Measurements from ENCODE around the gene ACTR2.

The ACTR2 gene

GRCh38 chr2:65278531-65278981, 50.9 kb downstream of the ACTR2 start:
- no peak for DNase-seq (ENCODE audit: low read depth, low spot score)

GRCh38 chr2:65279756-65280155, 52.1 kb downstream of the ACTR2 start:
- no peak for DNase-seq (ENCODE audit: low read depth, low spot score)

- no peak for DNase-seq (ENCODE audit: low read depth, low spot score)
These were observed 54.2 kb downstream of the ACTR2 start for GRCh38 chr2:65281627-65282351.

GRCh38 chr2:65282477-65283053, 54.9 kb downstream of the ACTR2 start:
- no peak for DNase-seq (ENCODE audit: low read depth, low spot score)

- DNase-seq (ENCODE audit: low read depth, low spot score), result no peak
These were observed 59.7 kb downstream of the ACTR2 start for GRCh38 chr2:65287364-65287763.

GRCh38 chr2:65291216-65292105, 63.8 kb downstream of the ACTR2 start:
- DNase-seq (ENCODE audit: low read depth, low spot score), result no peak

GRCh38 chr2:65292106-65292400, 64.4 kb downstream of the ACTR2 start:
- no peak for DNase-seq (ENCODE audit: low read depth, low spot score)

- no peak for DNase-seq (ENCODE audit: low read depth, low spot score)
These were observed 64.9 kb downstream of the ACTR2 start for GRCh38 chr2:65292461-65293011.

GRCh38 chr2:65293376-65293775, 65.7 kb downstream of the ACTR2 start:
- DNase-seq (ENCODE audit: low read depth, low spot score), result no peak

GRCh38 chr2:65294136-65294535, 66.5 kb downstream of the ACTR2 start:
- no peak for DNase-seq (ENCODE audit: low read depth, low spot score)

- no peak for DNase-seq (ENCODE audit: low read depth, low spot score)
These were observed 67.1 kb downstream of the ACTR2 start for GRCh38 chr2:65294701-65295100.

- no peak for DNase-seq (ENCODE audit: low read depth, low spot score)
These were observed 69.3 kb downstream of the ACTR2 start for GRCh38 chr2:65296971-65297370.

- no peak for DNase-seq (ENCODE audit: low read depth, low spot score)
These were observed 69.9 kb downstream of the ACTR2 start for GRCh38 chr2:65297544-65297943.

- DNase-seq (ENCODE audit: low read depth, low spot score), result no peak
These were observed 70.5 kb downstream of the ACTR2 start for GRCh38 chr2:65298089-65298488.

- DNase-seq (ENCODE audit: low read depth, low spot score), result no peak
These were observed 71.6 kb downstream of the ACTR2 start for GRCh38 chr2:65299246-65299645.

GRCh38 chr2:65300134-65300760, 72.6 kb downstream of the ACTR2 start:
- no peak for DNase-seq (ENCODE audit: low read depth, low spot score)

GRCh38 chr2:65300761-65301711, 73.4 kb downstream of the ACTR2 start:
- peak; percentile 81 for DNase-seq (ENCODE audit: low read depth, low spot score)

- DNase-seq (ENCODE audit: low read depth, low spot score), result no peak
These were observed 78.3 kb downstream of the ACTR2 start for GRCh38 chr2:65305934-65306333.

- no peak for DNase-seq (ENCODE audit: low read depth, low spot score)
These were observed 82.1 kb downstream of the ACTR2 start for GRCh38 chr2:65309699-65310098.

- DNase-seq (ENCODE audit: low read depth, low spot score), result no peak
These were observed 83.4 kb downstream of the ACTR2 start for GRCh38 chr2:65311049-65311448.

GRCh38 chr2:65311596-65311995, 84.0 kb downstream of the ACTR2 start:
- no peak for DNase-seq (ENCODE audit: low read depth, low spot score)

Data from brain pericyte (primary cell).